ENCODE measurements around the gene CELF6.

CELF6 gene

DNA sequence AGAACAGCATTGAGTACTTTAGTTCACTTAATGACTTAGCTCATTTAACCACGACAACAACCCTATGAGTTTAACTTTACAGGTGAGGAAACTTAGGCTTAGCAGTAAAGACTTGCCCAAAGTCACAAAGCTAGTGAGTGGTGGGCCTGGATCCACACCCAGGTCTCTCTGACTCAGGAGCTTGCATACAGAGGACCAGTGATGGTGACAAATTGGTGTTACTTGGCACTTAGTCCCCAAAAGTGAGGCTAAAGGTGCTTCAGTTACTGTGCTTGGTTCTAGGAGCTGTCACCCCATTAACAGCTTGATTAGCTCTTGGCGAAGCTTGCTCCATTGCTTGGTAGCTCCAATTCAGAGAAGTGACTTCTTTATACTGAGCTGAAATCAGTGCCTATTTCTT lies 6.1 kb downstream of the CELF6 start:
- Histone ChIP-seq H4K20me1 (ENCODE audit: insufficient read depth) (no peaks in the 10 kb centered on the region), H2AFZ (ENCODE audit: low read depth) (no peak overlapping the region), H3K9ac (no peak overlapping the region), H3K36me3 (ENCODE audit: insufficient read depth) (no peaks in the 10 kb centered on the region), H3K27me3 (ENCODE audit: insufficient read depth, low read depth) (peaks cover 2% of the 10 kb centered on the region; the same call in 1 of the 2 replicates), H3K79me2 (ENCODE audit: insufficient read depth, low read depth) (no peaks in the 10 kb centered on the region), H3K4me3 (IDR thresholded peaks at IDR 0.05; ENCODE audit: insufficient read depth, low read depth, low read length) (no peak overlapping the region), H3K4me2 (no peak overlapping the region), H3K27ac (no peak overlapping the region), H3K4me1 (ENCODE audit: low read depth, poor library complexity, severe bottlenecking) (no peaks in the 10 kb centered on the region)
- TF ChIP-seq, protein P1, sequence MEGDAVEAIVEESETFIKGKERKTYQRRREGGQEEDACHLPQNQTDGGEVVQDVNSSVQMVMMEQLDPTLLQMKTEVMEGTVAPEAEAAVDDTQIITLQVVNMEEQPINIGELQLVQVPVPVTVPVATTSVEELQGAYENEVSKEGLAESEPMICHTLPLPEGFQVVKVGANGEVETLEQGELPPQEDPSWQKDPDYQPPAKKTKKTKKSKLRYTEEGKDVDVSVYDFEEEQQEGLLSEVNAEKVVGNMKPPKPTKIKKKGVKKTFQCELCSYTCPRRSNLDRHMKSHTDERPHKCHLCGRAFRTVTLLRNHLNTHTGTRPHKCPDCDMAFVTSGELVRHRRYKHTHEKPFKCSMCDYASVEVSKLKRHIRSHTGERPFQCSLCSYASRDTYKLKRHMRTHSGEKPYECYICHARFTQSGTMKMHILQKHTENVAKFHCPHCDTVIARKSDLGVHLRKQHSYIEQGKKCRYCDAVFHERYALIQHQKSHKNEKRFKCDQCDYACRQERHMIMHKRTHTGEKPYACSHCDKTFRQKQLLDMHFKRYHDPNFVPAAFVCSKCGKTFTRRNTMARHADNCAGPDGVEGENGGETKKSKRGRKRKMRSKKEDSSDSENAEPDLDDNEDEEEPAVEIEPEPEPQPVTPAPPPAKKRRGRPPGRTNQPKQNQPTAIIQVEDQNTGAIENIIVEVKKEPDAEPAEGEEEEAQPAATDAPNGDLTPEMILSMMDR (conservative IDR thresholded peaks at IDR 0.05; ENCODE audit: low read depth, low read length), result no peak

DNA sequence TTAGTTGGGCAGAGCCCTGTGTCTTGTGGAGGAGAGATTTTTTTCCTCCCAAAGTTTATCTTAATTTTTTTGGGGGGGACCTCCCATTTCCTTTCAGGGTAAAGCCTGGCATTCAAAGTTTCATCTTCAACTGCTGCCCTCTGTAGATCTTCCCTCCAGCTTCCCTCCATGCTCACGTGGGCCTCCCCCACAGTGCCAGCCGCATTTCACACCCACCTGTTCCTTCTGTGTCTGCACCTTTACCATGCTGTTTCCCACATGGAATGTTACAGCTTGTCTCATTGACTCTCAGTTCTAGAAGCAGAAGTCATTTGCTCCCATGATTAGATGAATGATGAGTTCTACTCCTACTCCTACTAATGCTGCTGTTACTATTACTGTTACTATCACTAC lies 6.5 kb downstream of the CELF6 start:
- Histone ChIP-seq H3K4me2 (no peak overlapping the region), H3K27ac (no peak overlapping the region), H3K4me3 (IDR thresholded peaks at IDR 0.05; ENCODE audit: insufficient read depth, low read depth, low read length) (no peak overlapping the region), H4K20me1 (ENCODE audit: insufficient read depth) (no peaks in the 10 kb centered on the region), H2AFZ (ENCODE audit: low read depth) (no peak overlapping the region), H3K9ac (no peak overlapping the region), H3K36me3 (ENCODE audit: insufficient read depth) (no peaks in the 10 kb centered on the region), H3K4me1 (ENCODE audit: low read depth, poor library complexity, severe bottlenecking) (no peaks in the 10 kb centered on the region), H3K27me3 (ENCODE audit: insufficient read depth, low read depth) (no peaks in the 10 kb centered on the region; the same call in 1 of the 2 replicates), H3K79me2 (ENCODE audit: insufficient read depth, low read depth) (no peaks in the 10 kb centered on the region)
- TF ChIP-seq, protein P1 (conservative IDR thresholded peaks at IDR 0.05; ENCODE audit: low read depth, low read length), result no peak

DNA sequence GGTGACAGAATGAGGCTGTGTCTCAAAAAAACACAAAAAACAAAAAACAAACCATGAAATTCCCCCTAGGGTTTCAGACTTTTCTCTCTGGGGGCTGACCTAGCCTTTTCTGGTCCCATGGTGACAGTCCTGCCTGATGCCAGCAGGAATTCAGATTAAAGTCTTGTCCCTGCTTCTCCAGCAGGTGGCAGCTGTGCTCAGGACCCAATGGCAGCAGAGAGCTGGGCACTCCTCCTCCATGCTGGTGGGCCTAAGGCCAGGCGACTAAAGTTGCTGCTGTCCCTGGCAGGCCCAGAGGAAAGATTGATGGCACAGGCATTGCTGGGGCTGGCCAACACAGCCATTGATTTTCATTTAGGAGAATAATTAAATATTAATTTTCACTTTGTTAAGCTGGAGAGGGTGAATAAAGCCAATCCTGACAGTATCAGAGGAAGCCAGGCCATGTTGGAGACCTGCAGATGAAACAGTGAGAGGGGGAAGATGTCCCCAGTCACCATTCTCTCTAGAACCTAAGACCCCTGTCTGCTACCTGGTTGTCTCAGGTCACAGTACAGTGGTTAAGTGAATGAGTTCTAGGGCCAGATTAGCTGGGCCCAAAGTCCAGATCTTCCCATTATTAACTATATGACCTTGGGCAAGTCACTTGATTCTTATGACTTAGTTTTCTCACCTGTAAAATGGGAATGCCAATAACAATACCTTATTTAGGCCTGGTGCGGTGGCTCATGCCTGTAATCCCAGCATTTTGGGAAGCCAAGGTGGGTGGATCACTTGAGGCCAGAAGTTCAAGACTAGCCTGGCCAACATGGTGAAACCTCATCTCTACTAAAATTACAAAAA lies 7.1 kb downstream of the CELF6 start:
- no peaks in the 10 kb centered on the region for H4K20me1 ChIP-seq (ENCODE audit: insufficient read depth)
- H3K9ac ChIP-seq, result no peak overlapping the region
- H3K27ac ChIP-seq, result no peak overlapping the region
- H2AFZ ChIP-seq (ENCODE audit: low read depth), result no peak overlapping the region
- no peaks in the 10 kb centered on the region for H3K79me2 ChIP-seq (ENCODE audit: insufficient read depth, low read depth)
- no peak overlapping the region for H3K4me2 ChIP-seq
- H3K4me1 ChIP-seq (ENCODE audit: low read depth, poor library complexity, severe bottlenecking), result no peaks in the 10 kb centered on the region
- H3K36me3 ChIP-seq (ENCODE audit: insufficient read depth), result no peaks in the 10 kb centered on the region
- TF ChIP-seq, protein P1 (conservative IDR thresholded peaks at IDR 0.05; ENCODE audit: low read depth, low read length), result peak; percentile 78
- no peaks in the 10 kb centered on the region; the same call in 1 of the 2 replicates for H3K27me3 ChIP-seq (ENCODE audit: insufficient read depth, low read depth)
- H3K4me3 ChIP-seq (IDR thresholded peaks at IDR 0.05; ENCODE audit: insufficient read depth, low read depth, low read length), result no peak overlapping the region

DNA sequence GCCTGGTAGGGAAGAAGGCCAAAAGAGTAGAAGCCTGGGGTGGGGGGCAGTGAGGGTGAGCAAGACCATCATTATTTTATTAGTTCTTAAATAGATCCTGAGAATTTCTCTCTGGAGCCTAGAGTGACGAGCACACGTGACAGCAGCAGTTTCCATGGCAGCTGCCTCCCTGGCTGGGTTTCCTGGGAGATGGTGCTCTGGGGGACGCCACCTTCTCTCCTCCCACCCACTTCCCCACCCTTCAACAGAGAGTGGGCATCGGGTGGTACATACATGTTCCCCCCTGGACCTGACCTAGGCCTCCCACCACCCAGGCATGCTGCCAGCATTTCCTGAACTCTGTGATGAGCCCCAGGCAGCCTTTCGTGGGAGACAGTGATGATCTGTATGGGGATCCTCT lies 12.9 kb downstream of the CELF6 start:
- Histone ChIP-seq H3K79me2 (ENCODE audit: insufficient read depth, low read depth) (no peaks in the 10 kb centered on the region), H3K9ac (no peak overlapping the region), H3K36me3 (ENCODE audit: insufficient read depth) (no peaks in the 10 kb centered on the region), H2AFZ (ENCODE audit: low read depth) (no peak overlapping the region), H3K27ac (no peak overlapping the region), H4K20me1 (ENCODE audit: insufficient read depth) (no peaks in the 10 kb centered on the region), H3K4me2 (no peak overlapping the region), H3K4me3 (IDR thresholded peaks at IDR 0.05; ENCODE audit: insufficient read depth, low read depth, low read length) (no peak overlapping the region), H3K27me3 (ENCODE audit: insufficient read depth, low read depth) (no peaks in the 10 kb centered on the region), H3K4me1 (ENCODE audit: low read depth, poor library complexity, severe bottlenecking) (no peaks in the 10 kb centered on the region)
- TF ChIP-seq, protein P1 (conservative IDR thresholded peaks at IDR 0.05; ENCODE audit: low read depth, low read length), result no peak
